IPS DF 19.7 (cell line): ENCODE results near the gene TADA3.

Source experiments
- DNase-seq: peaks from one replicate; pipeline ENCODE4 v3.0.0-alpha.2; 2013; ENCODE audit warnings: low read depth, low spot score

TADA3 gene, protein sequence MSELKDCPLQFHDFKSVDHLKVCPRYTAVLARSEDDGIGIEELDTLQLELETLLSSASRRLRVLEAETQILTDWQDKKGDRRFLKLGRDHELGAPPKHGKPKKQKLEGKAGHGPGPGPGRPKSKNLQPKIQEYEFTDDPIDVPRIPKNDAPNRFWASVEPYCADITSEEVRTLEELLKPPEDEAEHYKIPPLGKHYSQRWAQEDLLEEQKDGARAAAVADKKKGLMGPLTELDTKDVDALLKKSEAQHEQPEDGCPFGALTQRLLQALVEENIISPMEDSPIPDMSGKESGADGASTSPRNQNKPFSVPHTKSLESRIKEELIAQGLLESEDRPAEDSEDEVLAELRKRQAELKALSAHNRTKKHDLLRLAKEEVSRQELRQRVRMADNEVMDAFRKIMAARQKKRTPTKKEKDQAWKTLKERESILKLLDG

DNA sequence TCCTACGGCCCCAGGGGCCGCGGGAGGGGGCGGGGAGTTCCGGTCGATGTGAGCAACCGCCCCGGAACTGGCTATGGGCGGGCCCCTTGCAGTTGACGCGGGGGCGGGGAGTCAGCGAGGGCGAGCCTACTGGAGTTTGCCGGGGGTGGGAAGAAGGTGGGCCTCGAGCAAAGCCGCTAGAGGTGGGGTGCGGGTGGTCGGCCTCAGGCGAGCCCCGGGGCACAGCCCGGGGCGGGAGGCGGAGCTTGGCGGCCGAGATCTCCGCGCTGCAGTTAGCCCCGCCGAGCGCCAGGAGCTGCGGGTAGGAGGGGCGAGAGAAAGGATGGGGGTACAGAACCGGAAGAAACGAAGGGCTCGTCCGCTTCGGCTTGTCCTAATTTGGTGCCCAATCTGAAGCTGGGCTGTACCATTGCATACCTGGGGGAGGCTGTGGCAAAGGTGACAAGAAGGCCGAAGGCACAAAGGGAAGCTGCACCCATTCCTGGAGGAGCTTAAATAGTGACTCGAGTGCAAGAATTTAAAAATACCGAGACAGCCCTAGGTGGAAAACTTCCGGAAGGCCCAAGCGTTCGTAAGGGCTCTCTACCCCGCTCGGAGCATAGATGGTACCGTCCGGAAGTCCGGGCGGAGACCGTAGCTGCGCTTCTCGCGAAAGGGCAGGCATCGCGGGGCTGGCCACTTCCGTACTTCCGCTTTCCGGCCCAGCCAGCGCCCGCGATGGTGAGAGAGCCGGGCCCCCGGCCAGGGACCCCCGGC, at the start of gene TADA3, which contains the start of gene ARPC4:
Gene TADA3 (minus strand): TSS at position 69 of the 756 bp plus-strand sequence. CDS start 1,007 bp downstream, outside the sequence.
Gene ARPC4 (plus strand): TSS at position 678 of the 756 bp plus-strand sequence. CDS start 40 bp downstream, at position 718.
- peak; percentile 83 for DNase-seq

DNA sequence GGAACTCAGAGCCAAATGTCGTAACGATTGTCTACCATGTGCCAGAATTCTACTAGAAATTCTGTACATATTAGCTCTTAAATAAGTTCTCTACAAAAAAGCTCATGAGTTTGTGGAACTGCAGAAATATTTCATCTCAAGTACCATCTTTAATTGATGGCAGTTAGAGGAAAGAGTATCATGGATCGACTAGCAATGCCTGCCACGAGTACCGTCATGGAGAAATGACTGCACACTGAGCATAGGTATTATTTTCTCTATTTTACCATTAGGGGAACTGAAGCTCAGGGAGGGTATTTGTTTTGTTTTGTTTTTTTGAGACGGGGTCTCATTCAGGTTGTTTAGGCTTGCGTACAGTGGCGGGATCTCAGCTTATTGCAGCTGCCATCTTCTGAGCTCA, 48.7 kb upstream of the TADA3 start:
- DNase-seq: no peak

DNA sequence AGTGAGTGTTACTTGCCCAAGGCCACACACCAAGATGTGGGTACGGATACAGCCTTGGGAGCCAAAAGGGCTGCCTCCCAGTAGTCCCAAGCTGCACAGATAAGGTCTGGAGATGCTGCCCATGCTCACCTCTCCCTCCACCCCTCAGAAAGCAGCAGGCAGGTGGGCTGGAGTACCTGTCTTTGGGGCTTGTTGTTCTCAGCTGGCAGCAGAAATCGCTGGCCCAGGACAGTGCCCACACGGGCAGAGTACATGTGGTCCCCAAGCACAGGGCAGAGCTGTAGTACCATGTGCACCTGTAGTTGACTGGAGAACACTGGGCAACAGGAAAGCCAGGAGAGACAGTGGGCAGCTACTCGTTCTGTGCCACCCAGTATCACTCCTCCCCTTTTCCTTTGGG, 46.6 kb upstream of the TADA3 start:
- no peak for DNase-seq

DNA sequence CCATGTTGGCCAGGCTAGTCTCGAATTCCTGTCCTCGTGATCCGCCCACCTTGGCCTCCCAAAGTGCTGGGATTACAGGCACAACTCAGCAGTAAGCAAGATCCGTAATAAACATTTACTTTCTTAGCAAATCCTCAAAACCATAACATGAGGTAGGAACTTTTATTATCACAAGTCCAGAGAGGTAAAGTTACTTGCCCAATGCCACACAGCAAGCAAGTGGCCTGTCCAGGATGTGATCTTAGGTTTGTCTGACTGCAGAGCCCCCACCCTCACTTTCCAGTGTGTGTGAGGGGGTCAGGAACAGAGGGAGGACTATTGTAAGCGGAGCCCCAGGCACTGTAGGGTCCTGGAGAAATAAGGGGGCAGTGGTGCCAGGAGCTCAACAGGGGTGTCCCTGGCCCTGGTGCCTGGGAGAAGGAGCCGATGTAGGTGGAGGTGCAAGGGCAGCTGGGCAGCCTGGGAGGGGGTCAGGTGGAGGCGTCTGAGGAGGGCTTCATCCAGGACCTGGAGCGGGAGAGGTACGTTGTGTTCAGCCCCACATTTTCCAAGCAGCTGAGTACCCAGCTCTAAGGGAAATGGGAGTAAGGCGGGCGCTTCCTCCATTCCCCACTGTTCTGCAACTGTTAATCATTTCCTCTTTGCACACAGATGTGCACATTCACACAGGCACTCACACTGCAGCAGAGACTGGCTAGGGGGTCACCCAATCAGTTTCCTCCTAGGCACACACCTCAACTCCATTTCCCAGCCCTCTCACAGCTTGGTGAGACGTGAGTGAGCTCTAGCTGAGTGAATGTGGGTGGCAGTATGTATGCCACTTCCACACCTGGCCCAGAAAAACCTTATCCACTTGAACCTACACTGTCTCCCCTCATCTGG, 45.7 kb upstream of the TADA3 start:
- no peak for DNase-seq

DNA sequence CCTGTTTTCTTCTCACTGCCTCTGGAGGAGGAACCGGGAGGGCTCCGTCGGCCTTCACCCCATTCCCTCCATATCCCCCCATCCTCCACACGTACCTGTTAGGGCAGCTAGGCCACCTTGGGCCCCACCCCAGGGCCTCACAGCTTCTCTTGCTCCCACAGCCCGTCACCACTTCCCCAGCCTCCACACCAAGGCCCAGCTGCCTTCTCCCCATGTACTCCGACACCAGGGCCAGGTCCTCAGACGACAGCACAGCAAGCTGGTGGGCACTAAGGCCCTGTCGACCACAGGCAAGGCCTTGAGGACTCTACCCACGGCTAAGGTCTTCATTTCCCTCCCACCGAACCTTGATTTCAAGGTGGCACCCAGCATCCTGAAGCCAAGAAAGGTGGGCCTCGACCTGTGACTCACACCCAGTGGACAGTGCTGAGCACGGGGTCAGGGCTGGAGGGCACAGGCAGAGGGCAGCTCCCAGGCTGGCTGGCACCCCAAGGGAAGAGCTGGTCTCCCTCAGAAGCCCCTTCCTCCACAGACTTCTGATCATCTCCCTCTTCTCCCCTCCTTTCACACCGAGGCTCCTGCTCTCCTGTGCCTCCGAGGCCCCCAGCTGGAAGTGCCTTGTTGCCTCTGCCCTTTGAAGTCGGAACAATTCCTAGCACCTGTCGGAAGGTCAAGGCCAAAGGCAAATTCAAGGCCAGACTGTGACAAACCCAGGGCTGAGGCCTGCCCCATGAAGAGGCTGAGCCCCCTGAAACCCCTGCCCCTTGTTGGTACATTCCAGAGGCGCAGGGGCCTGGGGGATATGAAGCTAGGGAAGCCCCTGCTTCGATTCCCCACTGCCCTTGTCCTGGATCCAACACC, 42.5 kb upstream of the TADA3 start:
- DNase-seq: no peak

DNA sequence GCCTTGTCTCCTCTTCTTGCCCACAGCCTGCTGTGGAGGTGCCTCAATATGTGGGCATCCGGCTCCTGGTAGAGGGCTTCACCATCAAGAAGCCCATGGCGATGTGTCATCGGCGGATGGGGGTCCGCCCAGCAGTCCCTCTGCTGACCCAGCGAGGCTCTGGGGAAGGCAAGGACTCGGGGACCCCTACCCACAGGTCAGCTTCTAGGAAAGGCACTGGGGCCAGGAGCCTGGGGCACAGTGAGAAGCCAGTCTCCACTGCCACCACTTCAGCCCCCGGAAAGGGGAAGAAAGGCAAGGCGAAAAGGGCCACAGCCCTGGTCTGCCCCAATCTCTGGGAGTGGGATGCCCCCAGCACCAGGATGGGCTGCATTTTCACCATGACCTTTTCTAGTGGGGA, 40.8 kb upstream of the TADA3 start:
- DNase-seq: no peak

DNA sequence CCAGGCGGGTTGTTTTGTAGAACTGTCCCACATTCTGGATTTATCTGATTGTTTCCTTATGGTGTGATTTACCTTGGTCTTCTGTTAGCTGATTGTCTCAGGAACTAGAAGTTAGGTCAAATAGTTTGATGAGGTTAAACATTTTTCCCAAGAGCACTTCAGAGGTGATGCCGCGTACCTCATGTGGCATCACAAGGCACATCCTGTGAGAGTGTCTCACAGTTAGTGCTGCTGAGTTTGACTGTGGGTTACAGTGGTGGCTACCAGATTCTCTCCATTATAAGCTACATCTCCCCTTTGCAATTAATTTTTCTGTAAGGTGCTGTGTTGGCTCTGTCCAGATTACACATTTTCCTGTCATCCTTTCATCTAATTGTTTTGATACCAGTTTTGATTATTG, 39.0 kb upstream of the TADA3 start:
- DNase-seq: no peak

DNA sequence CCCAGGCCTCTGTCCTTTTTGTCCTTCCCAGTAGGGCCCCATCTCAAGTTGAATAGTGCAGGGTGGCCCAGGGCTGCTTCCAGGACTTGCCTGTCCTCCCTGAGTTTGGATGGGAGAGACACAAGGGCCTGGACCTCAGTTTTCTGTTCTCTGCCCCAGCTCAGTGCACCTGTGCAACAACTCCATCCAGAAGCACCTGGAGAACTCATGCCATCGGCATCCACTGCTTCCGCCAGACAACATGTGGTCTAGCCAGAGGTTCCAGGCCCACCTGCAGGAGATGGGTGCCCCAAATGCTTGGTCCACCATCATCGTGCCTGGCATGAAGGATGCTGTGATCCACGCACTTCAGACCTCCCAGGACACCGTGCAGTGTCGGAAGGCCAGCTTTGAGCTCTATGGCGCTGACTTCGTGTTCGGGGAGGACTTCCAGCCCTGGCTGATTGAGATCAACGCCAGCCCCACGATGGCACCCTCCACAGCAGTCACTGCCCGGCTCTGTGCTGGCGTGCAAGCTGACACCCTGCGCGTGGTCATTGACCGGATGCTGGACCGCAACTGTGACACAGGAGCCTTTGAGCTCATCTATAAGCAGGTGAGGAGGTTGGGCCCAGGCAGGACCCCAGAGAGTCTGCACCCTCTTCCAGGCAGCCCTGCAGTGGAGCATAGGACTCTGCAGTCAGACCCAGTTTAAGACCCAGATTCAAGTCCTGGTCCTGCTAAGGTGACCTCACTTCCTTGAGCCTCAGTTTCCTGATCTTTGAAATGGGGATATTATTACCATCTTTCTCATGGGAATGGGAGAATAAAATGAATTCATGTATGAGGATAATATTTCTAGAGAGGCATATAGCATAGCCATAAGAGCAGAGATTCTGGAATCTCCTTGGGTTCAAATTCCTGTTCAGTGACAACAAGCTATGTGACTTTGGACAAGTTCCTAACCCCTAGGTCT, 36.8 kb upstream of the TADA3 start:
- no peak for DNase-seq

DNA sequence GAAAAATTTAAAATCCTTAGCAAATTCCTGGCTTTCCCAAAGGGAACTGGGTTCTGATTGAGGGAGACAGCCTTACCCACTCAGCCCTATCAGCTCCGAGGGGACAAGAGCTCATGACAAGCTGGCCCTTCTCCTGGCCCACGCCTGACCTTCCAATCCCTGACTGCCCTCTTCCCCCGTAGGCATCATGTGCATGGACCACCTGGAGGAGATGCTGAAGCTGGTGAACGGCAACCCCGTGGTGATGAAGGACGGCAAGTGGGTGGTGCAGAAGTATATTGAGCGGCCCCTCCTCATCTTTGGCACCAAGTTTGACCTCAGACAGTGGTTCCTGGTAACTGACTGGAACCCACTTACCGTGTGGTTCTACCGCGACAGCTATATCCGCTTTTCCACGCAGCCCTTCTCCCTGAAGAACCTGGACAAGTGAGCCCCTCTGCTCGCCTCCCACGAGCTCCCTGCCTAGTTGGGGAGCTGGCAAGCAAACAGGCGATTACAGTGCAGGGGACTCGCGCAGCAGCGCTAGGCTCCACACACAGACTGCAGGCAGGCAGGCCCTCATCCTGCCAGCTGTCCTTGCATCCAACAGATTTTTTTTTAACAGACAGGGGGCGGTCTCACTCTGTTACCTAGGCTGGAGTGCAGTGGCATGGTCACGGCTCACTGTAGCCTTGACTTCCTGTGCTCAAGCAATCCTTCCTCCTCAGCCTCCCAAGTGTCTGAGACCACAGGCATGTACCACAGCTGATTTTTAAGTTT, 34.7 kb upstream of the TADA3 start:
- no peak for DNase-seq

DNA sequence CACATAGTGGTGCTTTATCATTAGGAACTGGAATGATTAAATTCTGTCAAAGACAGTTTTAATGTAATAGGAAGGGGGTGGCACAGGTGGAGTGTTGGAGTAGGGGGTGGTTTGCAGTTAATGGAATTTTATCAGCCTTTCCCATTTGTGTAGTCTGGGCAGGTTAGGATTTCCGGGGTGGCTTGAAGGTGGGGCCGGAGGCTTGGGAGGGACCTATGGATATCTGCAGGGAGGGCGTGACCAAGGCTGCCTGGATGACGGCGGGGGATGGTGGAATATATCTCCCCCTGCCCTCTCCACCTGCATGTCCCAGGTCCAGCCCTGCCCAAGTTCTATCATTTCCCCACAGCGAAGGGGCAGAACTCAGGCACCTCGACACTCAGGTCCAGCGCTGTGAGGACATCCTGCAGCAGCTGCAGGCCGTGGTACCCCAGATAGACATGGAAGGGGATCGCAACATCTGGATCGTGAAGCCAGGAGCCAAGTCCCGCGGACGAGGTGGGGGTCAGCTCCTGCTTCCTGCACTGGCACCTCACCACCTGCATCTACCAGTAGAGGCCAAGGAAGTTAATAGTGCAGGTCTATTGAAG, 33.3 kb upstream of the TADA3 start:
- DNase-seq: no peak

DNA sequence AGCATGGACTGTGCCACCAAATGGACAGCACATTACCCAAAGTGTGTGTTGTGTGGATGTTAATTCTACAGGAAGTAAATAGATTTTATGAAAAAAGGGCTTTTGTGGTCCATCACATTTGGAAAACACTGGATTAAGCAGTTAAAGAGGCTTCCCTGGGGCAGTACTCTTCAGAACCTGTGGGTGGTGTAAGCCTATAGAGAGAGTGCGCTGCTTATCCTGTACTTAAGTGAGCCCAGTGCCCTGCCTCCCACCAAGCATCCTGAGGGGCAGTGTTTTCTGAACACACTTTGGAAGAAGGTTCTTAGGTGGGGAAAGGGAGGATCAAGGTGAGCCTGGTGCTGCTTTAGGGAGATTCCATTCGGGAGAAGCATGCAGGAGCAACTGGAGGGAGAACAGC, 28.7 kb upstream of the TADA3 start:
- no peak for DNase-seq

DNA sequence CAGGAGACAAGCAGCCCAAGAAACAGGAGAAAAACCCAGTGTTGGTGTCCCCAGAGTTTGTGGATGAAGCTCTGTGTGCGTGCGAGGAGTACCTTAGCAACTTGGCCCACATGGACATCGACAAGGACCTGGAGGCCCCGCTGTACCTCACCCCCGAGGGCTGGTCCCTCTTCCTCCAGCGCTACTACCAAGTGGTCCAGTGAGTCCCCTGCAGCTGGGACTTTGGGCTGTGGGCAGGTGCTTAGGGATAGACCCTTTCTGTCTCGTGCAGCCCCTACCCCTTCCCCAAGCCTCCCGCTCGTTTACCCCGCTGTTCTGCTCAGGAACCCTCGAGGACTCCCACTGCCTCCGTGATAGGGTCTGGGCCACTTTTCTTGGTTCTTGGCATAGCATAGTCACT, 28.3 kb upstream of the TADA3 start:
- DNase-seq: no peak

DNA sequence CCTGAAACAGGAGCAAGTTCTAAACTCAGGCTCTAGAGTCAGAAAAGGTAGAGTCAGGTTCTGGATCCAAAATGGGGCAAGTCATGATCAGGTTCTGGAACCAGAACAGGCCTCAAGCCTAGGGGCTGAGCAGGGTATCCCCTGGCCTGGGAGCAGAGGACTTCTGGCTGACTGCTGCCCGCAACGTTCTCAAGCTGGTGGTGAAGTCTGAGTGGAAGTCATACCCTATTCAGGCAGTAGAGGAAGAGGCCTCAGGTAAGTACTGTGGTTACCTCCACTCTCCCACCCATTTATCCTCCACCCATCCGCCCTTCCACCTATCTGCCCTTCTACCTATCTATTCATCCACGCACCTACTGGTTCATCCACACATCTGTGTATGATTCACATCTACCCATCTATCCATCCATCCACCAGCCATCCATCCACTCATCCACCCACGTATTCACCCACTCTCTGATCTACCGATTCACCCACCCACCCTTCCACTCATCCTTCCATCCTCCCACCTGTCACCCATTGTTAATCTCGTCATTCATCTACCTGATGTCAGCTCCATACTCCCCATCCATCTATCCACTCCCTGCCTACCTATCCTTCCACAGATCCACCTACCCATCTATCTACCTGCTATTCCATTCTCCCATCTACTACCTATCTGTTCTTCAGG, 26.5 kb upstream of the TADA3 start:
- no peak for DNase-seq

DNA sequence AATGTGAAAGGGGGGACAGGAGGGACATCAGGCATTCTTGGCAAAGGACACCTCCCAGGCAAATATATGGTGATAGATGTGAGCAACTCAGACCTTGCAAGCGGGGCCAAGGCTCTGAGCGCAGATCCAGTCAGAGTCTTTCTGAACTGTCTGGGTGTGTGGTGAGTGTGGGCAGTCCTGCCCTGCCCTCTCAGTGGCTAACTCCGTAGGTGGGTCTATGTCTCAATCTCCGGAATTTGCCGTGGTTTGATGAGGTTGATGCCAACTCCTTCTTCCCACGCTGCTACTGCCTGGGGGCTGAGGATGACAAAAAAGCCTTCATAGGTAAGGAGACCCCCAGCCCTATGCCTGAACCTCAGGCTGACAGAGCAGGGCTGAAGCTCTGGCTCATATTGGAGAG, 25.2 kb upstream of the TADA3 start:
- DNase-seq: no peak

DNA sequence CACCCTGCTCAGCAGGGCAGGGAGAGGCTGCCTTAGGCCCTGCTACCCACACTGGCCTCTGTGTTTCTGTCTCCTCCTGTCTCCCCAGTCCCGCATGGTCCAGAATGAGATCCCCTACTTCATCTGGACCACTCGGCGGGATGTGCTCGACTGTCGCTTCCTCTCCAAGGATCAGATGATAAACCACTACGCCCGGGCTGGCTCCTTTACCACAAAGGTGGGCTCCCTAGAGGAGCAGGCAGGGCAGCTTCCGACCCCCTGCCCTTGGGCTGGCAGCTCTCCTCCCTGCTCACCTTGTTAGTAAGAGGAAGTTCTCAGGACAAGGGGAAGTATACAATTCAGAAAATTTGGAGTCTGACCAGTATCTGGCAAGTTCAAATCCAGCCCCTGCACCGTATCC, 23.7 kb upstream of the TADA3 start:
- DNase-seq: no peak

DNA sequence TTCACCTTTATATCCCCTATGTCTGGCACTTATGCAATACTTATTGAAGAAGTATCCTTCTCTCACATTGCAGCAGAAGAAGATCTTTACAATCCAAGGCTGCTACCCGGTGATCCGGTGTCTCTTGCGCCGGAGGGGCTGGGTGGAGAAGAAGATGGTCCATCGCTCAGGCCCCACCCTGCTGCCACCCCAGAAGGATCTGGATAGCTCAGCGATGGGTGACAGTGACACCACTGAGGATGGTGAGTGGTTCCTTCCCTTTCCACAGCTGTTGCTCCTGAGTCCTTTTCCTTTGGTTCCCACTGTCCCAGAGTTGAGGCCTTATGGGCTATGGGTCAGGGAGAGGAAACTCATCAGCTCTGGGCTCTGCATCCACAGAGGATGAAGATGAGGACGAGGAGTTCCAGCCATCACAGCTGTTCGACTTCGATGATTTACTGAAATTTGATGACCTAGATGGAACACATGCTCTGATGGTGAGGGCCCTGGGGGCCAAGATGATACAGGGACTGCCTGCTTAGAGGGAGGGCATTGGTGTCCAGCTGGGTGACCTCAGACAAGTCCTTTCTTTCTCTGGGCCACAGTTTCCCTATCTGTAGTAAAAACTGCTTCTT, 20.7 kb upstream of the TADA3 start:
- no peak for DNase-seq

DNA sequence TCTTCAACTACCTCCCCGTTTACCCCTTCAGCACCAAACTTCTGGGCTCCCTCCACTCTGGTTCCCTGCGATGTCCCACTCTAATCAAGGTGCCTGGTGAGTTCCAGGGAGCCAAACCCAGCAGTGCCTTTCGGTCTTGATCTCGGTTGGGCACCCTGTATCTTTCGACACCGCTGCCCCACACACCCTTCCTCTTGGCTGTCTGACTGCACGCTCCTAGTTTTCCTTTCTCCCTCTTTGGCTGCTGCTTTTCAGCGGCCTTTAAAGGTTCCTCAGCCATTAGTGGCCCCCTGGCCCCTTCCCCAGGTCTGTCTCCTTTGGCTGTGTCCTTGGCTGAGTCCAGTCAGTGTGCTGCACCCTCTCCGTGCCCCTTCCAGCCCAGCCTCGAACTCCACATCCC, 18.6 kb upstream of the TADA3 start:
- DNase-seq: no peak

DNA sequence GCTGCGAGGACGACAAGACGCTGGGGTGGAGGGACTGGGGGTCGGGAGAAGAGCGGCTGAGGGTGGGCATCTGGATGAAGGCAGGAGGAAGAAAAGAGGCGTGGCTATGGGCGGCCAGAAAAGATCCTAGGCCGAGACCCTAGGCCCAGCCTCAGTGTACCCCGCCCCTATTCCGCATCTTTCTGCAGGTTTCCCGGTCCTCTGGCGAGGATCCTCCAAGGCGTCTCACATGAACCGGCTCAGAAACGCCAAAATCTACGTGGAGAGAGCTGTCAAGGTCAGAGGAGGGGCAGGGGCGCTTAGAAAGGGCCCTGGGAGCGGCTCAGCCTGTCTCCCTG, 18.1 kb upstream of the TADA3 start:
- DNase-seq: no peak
